Measurements from ENCODE around the gene KLK8.

The KLK8 gene

DNA sequence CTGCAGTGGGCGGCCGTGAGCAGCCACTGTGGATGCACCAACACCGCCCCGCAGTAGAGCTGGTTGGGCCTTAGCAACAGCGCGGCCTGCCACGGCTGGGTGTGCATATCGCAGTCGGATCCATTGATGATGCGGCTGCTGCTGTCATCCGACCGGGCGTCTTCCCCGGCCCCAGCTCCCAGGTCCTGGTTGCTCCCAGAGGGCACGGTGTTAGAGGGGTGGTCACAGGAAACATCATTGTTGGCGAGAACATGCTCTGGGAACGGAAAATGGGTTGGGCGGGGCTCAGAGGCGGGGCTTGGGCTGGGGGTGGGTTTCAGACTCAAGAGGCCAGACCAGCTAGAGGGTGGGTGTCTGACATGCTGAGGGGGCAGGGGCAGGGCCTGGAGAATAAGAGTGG is 51.5 kb downstream of the KLK8 start:
- Histone ChIP-seq H3K4me1 (no peaks in the 10 kb centered on the region), H3K4me3 (ENCODE audit: low read depth, low read length) (no peak overlapping the region), H3K4me2 (ENCODE audit: low read length) (no peak overlapping the region), H3K27me3 (ENCODE audit: control insufficient read depth, insufficient read depth, low read length) (no peaks in the 10 kb centered on the region), H3K36me3 (ENCODE audit: control insufficient read depth, insufficient read depth, low read length) (no peaks in the 10 kb centered on the region), H2AFZ (no peak overlapping the region), H3K9ac (no peak overlapping the region), H3K9me3 (ENCODE audit: control insufficient read depth, low read length) (no peaks in the 10 kb centered on the region), H3K79me2 (no peaks in the 10 kb centered on the region), H3K27ac (no peak overlapping the region)
- TF ChIP-seq, protein P1, sequence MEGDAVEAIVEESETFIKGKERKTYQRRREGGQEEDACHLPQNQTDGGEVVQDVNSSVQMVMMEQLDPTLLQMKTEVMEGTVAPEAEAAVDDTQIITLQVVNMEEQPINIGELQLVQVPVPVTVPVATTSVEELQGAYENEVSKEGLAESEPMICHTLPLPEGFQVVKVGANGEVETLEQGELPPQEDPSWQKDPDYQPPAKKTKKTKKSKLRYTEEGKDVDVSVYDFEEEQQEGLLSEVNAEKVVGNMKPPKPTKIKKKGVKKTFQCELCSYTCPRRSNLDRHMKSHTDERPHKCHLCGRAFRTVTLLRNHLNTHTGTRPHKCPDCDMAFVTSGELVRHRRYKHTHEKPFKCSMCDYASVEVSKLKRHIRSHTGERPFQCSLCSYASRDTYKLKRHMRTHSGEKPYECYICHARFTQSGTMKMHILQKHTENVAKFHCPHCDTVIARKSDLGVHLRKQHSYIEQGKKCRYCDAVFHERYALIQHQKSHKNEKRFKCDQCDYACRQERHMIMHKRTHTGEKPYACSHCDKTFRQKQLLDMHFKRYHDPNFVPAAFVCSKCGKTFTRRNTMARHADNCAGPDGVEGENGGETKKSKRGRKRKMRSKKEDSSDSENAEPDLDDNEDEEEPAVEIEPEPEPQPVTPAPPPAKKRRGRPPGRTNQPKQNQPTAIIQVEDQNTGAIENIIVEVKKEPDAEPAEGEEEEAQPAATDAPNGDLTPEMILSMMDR (IDR thresholded peaks at IDR 0.05) = no peak

DNA sequence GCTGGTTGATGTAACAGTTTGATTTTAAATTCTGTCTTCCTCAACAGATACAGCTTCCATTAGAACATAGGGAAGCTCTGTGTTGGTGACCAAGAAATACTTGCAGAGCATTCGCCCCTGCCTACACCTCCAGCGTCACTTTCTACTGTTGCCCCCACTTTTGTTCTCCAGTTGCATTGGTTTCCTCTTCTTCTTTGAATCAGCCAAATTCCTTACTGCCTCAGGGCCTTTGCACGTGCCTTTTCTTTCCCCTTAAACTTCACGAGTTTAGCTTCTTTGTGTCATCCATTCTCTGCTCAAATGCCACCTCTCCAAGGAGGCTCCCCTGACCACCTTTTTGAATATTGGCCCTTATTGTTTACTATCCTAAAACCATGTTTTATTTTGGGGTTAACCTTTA is 54.3 kb downstream of the KLK8 start:
- Histone ChIP-seq H3K27ac (no peak overlapping the region), H3K27me3 (ENCODE audit: control insufficient read depth, insufficient read depth, low read length) (no peaks in the 10 kb centered on the region), H3K9ac (no peak overlapping the region), H3K4me2 (ENCODE audit: low read length) (no peak overlapping the region), H3K4me3 (ENCODE audit: low read depth, low read length) (no peak overlapping the region), H3K9me3 (ENCODE audit: control insufficient read depth, low read length) (no peaks in the 10 kb centered on the region), H3K79me2 (no peaks in the 10 kb centered on the region), H2AFZ (no peak overlapping the region), H3K4me1 (no peaks in the 10 kb centered on the region), H3K36me3 (ENCODE audit: control insufficient read depth, insufficient read depth, low read length) (no peaks in the 10 kb centered on the region)
- TF ChIP-seq, protein P1 (IDR thresholded peaks at IDR 0.05) = no peak
